ENCODE measurements around the gene ATP6V1C2.

DNA sequence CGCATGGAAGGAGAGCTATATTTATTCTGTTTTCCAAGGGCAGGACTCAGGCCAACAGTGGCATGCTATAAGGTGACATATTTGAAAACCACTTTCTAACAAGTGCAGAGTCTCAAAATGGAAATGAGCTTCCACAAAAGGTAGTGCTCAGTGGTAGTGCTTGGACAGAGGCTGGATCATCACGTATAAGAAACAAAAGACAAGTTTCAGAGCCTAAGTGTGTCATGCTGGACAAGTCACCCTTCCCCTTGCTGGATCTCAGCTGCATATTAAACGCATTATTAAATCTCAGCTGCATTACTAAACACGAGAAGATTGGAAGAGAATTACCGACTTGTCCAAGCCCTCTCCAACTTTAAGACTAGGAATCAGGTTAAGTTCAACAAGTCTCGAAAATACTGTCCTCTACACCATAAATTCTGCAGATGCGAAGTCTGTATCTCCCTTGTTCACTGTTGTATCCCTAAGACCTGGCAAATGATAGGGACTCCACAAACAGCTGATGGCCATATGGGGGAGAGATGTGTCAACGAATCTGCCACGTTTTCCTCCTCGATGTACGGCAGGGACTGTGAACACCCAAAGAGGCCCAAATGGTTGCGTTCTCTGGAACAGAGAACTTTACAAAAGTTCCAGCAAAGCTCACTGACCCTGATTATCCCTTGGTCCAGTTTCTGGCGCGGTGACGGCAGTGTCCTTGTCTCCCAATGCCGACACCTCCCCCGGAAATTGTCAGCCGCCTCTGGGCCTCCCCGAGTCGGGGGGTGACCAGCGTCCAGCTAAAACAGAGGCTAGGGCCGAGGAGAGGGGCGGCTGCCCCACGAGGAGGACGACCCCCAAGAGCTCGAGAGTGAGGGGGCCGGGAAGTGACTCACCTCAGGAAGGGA is 32.3 kb upstream of the ATP6V1C2 start:
- no peak for TF ChIP-seq POLR2A (IDR thresholded peaks at IDR 0.05)
- TF ChIP-seq, protein P1, sequence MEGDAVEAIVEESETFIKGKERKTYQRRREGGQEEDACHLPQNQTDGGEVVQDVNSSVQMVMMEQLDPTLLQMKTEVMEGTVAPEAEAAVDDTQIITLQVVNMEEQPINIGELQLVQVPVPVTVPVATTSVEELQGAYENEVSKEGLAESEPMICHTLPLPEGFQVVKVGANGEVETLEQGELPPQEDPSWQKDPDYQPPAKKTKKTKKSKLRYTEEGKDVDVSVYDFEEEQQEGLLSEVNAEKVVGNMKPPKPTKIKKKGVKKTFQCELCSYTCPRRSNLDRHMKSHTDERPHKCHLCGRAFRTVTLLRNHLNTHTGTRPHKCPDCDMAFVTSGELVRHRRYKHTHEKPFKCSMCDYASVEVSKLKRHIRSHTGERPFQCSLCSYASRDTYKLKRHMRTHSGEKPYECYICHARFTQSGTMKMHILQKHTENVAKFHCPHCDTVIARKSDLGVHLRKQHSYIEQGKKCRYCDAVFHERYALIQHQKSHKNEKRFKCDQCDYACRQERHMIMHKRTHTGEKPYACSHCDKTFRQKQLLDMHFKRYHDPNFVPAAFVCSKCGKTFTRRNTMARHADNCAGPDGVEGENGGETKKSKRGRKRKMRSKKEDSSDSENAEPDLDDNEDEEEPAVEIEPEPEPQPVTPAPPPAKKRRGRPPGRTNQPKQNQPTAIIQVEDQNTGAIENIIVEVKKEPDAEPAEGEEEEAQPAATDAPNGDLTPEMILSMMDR (IDR thresholded peaks at IDR 0.05): no peak
